Retinal pigment epithelial cell (primary cell): Measurements from ENCODE around the gene KCNA3.

Source experiments
- DNase-seq: peaks from one replicate; pipeline ENCODE4 v3.0.0-alpha.2; 2010; ENCODE audit warnings: low read depth
- H3K4me3 ChIP-seq: 2 replicates; pipeline ENCODE4 v1.5.1; 2011; ENCODE audit warnings: mild to moderate bottlenecking, low read length, control low read depth, moderate library complexity
- TF ChIP-seq, protein P1 (sequence below): conservative IDR thresholded peaks from 2 replicates; pipeline ENCODE4 v1.5.1; 2011; ENCODE audit warnings: low read depth, low read length, control low read depth, inconsistent platforms

Gene KCNA3

DNA sequence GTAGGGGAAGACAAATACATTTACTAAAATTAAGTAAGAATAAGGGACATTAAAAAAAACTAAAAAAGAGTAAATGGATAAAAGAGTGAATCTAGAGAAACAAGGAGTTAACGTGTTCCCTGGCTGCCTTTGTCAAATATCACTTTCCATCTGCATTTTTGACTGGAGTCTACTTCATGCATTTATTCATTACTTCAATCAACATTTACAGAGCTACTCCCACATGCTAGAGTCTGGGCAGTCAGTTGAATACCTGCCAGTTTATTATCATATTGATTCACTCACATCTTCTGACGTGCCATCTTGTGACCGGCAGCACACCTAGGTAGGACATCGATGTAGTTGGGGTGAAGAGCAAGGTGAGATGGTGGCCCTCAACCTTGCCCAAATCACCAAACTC, 35.6 kb upstream of the KCNA3 start:
- no peak overlapping the region for H3K4me3 ChIP-seq
- TF ChIP-seq, protein P1, sequence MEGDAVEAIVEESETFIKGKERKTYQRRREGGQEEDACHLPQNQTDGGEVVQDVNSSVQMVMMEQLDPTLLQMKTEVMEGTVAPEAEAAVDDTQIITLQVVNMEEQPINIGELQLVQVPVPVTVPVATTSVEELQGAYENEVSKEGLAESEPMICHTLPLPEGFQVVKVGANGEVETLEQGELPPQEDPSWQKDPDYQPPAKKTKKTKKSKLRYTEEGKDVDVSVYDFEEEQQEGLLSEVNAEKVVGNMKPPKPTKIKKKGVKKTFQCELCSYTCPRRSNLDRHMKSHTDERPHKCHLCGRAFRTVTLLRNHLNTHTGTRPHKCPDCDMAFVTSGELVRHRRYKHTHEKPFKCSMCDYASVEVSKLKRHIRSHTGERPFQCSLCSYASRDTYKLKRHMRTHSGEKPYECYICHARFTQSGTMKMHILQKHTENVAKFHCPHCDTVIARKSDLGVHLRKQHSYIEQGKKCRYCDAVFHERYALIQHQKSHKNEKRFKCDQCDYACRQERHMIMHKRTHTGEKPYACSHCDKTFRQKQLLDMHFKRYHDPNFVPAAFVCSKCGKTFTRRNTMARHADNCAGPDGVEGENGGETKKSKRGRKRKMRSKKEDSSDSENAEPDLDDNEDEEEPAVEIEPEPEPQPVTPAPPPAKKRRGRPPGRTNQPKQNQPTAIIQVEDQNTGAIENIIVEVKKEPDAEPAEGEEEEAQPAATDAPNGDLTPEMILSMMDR, result no peak
- no peak for DNase-seq

DNA sequence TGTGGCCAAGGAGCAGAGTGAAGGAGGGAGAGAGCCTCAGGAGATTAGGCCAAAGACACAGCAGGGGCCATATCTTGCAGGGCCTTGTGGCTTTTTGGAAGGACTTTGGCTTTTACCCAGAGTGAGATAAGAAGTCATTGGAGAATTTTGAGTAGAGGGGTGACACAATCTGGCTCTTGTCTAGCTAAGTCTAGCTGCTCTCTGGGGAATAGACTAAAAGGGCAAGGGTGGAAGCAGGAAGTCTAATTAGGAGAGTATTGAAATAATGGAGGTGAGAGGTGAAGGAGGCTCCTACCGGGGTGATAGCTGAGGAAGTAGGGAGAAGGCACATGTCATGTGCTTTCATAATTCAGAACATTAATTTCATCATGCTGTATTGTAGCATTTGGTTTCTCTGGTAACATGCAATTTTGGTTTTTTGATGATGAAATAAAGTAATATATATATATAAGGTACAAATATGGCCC, 34.3 kb upstream of the KCNA3 start:
- DNase-seq, result no peak
- no peak overlapping the region for H3K4me3 ChIP-seq
- TF ChIP-seq, protein P1, result no peak

DNA sequence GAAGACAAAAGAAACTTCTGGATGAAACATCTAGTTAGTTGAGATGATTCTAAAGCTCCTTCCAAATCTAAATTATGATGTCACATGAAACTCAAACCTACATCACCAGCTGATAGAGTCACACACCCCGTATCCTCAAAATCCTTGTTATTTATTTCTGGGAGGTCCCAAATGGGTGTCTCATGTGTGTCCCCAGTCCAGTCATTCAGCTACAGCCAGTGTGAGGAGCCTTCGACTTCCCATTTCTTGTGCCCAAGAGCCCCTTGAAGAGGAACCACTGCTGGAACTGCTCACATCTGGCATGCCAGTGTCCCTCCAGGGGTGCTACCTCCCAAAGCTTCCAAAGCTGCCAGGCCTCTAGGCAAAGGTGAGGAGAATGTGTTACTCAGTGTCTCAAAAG, 32.5 kb upstream of the KCNA3 start:
- no peak overlapping the region for H3K4me3 ChIP-seq
- no peak for DNase-seq
- TF ChIP-seq, protein P1, result no peak

DNA sequence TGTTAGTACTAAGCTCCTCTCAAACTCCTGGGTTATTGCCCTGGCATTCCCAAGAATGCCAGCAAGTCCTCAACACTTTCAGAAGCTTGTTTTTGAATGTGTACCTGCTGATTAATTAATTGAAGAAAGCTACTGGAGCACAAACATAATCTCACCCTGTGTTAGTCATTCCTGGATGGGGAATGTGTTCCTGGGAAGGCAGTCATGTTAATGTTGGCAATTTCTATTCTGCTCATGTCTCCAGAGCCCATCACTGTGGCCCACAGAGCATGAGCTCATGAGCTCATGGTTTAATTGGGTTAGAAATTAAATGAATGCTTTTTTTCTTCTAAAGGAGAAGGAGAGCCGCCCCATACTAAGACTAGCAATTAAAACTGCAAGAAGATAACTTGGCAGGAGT, 31.9 kb upstream of the KCNA3 start:
- TF ChIP-seq, protein P1, result no peak
- no peak overlapping the region for H3K4me3 ChIP-seq
- no peak for DNase-seq

DNA sequence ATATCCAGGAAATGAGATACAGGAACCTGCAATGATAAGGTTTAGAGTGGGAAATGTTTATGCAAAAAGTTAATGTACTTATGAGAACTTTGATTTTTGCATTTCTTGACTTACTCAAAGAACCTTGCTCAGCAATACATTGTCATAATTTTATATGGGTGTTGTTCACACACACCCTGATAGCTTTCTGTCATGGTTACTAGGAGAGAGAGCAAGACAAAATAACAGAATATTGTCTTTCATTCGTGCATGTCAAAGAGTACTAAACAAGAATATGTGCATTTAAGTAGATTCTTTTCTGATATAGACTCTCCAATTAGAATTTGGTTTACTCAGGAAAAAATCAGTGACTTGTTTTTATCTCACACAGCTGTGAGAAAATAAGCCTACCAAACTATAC, 27.5 kb upstream of the KCNA3 start:
- no peak for DNase-seq
- no peak overlapping the region for H3K4me3 ChIP-seq
- TF ChIP-seq, protein P1, result no peak

DNA sequence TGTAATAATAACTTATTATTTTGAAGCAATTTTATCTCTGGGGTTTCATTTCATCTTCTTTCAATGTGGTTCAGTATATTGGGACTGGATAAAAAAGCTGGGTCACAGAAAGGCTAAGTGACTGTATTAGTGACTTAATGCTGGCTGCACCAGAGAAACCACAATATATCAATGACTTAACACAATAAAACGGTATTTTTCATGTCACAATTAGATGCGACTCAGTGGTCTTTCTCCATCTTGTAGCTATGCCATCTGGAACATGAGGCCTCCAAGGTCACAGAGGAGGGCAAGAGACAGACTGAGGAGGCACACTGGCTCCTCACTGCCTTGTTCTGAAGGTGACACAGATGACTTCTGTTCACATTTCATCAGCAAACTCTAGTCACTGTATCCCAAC, 26.0 kb upstream of the KCNA3 start:
- no peak for DNase-seq
- no peak overlapping the region for H3K4me3 ChIP-seq
- TF ChIP-seq, protein P1, result no peak

DNA sequence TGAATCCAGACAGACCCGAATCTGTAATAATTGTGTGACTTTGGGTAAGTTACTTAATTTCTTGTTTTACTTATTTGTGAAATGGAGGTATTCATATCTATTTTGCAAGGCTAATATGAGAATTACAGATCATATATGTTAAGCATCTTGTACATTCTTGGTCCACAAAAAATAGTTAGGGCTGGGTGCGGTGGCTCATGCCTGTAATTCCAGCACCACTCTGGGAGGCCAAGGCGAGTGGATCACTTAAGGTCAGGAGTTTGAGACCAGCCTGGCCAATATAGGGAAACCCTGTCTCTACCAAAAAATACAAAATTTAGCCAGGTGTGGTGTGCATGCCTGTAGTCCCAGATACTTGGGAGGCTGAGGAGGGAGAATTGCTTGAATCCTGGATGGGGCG, 22.9 kb upstream of the KCNA3 start:
- TF ChIP-seq, protein P1, result no peak

More for the DNA sequence above, 22.9 kb upstream of the KCNA3 start:
- DNase-seq, result no peak
- no peak overlapping the region for H3K4me3 ChIP-seq
